ENCODE data around the gene TTC6.

The TTC6 gene

DNA sequence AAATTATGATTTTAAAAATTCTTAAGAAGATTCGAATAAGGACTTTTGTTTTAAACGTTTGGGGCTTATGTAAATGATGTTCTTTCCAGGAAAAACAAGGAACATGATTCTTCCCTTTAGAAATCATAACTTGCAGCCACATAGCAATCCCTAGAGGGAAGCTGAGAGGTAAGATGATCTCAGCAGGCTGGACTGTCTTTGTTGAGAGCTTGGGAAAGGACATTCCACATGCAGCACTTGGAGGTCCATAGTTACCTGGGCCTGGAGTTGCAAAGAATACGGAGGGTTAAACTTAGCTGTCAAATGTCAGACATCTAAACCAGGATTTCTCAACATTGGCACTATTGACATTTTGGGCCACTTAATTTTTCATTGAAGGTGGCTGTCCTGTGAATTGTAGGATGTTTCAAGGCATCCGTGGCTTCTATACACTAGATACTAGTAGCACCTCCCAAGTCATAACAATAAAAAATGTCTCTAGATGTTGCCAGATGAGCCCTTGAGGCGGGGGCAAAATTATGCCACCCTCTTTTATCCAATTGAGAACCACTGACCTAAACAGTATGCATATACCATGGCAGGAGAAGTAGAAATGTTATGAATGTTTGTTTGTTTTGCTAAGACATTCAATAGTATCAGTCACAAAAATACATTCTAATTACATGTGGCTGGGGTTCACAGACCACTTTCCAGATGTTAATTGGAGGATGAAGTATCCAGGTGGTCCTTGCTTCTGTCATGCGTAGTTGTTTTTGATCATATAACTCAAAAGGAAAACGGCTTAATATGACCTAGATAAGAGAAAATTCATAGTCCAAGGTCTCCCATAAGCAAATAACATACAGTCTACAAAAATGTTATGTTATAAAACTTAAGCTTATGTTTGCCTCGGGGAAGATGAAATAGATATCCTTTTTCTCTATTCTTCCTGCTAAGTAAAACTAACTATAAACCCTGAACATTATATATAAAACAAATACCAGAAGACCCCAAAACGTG is 30.5 kb downstream of the TTC6 start:
- DNase-seq (ENCODE audit: low spot score), result no peak

DNA sequence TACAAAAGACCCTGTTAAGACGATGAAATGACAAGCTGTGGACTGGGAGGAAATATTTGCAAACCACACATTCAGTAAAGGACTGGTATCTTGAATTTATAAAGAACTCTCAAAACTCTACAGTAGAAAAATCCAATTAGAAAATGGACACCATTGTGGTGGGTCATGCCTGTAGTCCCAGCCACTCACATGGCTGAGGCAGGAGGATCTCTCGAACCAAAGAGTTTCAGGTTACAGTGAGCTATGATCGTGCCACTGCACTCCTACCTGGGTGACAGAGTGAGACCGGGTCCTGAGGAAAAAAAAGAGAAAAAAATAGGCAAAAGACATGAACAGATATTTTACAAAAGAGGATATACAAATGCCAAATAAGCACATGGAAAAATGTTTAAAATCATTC is 41.9 kb downstream of the TTC6 start:
- no peak for DNase-seq (ENCODE audit: low spot score)

DNA sequence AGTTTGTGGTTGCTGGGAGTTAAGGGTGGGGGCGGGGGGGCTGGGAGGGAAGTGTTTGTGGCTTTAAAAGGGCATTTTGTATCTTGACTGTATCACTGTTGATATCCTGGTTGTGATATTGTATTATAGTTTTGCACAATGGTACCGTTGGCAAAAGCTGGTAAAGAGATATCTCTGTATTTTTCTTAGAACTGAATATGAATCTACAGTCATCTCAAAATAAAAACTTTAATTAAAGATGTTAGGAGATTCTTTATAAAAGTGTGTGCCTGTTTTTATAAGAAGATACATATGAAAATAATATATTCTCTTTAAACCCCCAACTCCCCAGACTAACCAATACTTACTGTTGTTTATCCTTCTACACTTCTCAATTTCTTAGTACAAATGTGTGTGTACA is 43.2 kb downstream of the TTC6 start:
- no peak for DNase-seq (ENCODE audit: low spot score)

- no peak for DNase-seq (ENCODE audit: low spot score)
These were observed 45.7 kb downstream of the TTC6 start for GRCh38 chr14:37641117-37641516.

DNA sequence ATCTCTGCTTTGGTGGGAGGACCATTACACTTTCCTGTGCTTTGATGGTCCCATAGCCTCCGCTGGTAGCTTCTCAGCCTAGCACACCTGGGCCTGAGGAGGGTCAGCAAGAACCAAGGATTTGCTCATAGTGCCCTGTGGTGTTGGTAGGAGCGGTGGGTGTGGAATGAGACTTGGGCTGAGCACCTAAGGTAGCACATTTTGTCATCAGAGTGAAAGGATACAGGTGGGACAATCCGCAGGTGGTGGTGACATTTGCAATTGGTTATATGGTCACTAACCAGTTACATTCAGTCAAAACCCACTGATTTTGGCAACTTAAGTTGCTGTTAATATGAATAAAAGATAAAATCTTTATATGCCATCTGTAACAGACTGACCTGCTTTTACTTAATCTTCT is 46.7 kb downstream of the TTC6 start:
- no peak for DNase-seq (ENCODE audit: low spot score)

GRCh38 chr14:37643701-37644100 is 48.3 kb downstream of the TTC6 start:
- DNase-seq (ENCODE audit: low spot score), result no peak

All from hematopoietic multipotent progenitor cell treated with erythropoietin and hydrocortisone succinate and interleukin-3 and kit ligand, for 15 days (in vitro differentiated cells).